HL-60/S4 treated with retinoic acid at 250 ng/mL for 4 days and 3 days (cell line): ENCODE results near the gene ALOX15.
"Not testable (repeated sequence)": the region's sequence is repeated elsewhere in the genome, so short reads cannot be mapped to it uniquely, and the experiment has no call there.

ENCODE experiments used
- in situ Hi-C: fragments of 300-500 bp; cut with MboI; formaldehyde crosslinking; loops from 2 replicates; pipeline ENCODE4 v1.7.0; 2022; ENCODE audit warnings: low sequenced_read_pairs

ALOX15 gene

DNA sequence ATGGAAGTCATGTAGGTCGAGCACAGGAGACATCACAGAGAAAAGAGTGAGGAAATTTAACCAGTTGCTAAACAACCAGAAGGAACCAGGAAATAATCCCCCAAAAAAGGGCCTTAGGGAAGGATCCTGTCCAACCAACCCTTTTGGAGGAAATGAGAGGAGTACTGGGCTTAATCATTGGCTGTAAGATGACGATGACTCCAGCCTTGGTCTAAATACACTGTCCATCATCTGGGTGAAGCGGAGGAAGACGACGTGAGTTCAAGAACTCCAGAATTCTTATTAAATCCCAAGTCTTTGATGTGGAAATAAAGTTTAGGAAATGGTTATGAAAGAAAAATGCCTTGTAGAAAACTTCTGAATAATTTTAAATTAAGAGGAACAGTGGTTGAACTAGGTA is 11.5 kb upstream of the ALOX15 start:
- in situ Hi-C loops, result no loop called here

DNA sequence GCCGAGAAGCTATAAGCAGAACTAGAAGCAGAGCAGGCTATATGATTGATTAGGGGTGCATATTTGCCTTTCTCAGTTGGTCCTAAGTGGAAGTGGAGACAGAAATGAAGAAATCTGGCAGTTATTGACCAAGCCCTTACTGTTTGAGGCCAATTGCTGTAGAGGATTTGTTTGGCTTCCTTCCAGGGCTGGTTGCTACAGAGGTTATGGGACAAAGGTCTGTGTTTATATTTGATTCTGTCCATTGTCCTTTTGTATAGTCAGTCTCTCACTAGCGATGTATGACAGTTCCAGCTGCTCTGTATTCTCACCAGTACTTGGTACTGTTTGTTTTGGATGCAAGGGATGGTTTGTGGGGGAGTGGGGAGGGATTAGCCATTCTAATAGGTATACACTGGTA is 7.3 kb upstream of the ALOX15 start:
- in situ Hi-C loops, result no loop called here

GRCh38 chr17:4645642-4646041 is 4.2 kb upstream of the ALOX15 start:
- in situ Hi-C loops, result no loop called here

DNA sequence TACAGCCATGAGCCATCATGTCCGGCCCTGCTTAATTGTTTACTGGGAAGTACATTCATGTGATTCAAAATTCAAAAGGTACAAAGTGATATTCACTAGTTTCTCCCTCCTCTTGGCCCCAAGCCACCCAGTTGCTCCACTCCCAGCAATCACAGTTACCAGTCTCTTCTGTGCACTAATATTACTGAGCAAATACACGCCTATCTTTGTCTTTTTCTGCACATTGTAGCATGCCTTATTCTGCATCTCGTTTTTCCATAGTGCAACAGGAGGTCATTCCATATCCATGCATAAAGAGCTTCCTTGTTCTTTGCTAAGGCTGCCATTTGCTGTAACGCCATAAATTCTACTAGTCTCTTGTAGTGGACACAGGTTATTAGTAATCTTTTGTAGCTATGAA is 2.2 kb upstream of the ALOX15 start:
- in situ Hi-C loops, result no loop called here

DNA sequence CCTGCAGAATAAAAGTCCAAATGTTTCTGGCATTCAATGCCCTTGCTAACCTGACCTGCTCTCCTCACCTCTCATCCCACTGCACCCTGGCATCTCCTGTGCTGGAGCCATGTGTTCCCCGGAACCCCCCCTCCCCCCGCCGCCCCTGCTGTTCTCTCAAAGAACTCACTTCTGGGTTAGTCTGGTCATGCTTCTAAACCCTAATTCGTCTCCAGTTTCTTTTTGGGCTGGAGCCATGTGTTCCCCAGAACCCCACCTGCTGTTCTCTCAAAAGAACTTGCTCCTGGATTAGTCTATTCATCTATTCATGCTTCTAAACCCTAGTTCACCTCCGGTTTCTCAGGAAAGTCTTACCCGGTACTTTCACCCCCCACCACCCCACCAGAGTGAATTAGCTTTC is 808 bp upstream of the ALOX15 start:
- in situ Hi-C loops, result no loop called here

DNA sequence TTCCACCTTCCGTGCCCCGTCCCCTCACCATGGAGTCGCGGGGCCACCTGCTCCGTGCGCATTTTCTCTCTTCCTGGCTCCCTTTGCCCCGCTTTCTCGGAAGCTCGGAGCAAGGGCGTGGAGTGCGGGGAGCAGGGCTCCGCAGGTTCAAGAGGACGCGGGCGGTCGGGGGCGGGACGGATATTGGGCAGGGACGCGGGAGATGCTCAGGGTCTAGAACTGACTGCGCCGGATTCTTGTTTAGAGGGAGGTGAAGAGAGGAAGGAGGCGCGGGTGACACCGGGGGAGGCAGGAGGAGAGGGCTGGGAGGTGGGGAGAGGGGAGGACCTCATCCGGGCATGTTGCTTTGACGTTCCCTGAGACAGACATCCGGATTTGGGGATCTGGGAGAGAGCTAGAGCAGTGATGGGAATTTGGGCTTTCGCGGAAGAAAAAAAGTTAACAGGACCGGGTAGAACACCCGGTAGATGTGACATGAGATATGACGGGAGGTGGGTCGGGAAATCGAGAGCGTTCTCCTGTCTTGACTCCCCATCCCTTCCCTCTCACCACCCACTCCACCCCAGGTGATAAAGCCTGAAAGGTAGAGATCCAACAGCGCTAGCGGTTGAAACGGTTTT is 799 bp downstream of the ALOX15 start:
- in situ Hi-C loops, result not testable (repeated sequence)

GRCh38 chr17:4639301-4640059 is 2.0 kb downstream of the ALOX15 start:
- in situ Hi-C loops, result not testable (repeated sequence)

DNA sequence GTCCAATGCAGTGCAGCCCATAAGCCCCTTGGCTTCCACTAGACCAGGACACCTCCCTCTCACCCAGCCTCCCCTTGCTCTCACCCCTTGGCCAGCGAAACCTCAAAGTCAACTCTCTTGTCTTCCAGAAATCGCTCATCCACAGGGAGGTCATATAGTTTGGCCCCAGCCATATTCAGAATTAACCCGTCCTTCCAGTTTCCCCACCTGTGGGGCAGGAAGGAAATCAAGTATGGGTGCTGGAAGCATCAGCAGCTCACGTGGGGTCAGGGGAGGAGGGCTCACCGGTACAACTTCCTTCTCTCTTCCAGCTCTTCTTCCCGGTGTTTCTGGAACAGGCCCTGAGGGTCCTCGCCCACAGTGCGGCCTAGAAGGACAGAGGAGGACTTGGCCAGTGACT is 2.7 kb downstream of the ALOX15 start:
- in situ Hi-C loops, result not testable (repeated sequence)

DNA sequence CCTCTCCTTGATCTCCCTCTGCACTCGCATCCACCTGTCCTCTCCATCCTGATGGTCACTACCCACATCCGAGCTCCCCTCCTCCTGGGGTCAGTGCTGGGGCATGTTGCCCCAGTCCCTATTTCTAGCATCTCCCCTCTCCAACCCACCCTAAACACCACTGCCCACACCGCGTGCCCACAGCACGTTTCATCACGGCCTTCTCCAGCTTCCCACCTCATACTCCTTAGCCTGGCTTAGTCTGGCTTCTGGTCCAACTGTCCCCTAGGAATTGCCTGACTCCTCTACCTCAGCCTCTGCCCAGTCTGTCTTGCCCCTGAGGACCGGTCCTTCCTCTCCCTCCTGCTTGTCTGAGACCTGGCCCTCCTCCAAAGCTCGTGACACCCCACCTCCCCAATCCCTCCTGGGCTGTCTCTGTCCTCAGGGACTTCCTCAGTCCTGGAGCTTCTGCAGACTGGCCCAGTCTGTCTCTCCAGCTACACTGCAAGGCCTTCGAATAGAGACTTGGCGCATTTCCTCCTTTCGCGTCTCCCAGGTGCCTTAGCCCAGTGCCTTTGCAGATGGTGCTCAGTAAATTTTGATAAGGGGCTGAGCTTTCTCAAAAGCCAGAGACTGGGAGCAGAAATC is 4.9 kb downstream of the ALOX15 start:
- in situ Hi-C loops, result no loop called here

GRCh38 chr17:4635823-4636375 is 5.6 kb downstream of the ALOX15 start:
- in situ Hi-C loops, result no loop called here

DNA sequence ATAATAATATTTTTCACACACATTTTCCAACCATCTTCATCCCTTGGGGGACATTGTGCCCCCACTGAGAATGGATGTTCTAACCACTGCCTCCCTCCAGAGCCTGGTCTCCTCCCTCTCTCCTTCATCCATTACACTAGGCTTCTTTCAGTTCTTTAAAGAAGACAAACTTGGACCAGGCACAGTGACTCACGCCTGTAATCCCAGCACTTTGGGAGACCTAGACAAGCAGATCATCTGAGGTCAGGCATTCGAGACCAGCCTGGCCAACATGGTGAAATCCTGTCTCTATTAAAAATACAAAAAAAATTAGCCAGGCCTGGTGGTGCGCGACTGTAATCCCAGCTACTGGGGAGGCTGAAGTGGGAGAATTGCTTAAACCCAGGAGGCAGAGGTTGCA is 6.5 kb downstream of the ALOX15 start:
- in situ Hi-C loops, result no loop called here

GRCh38 chr17:4633643-4634042 is 7.8 kb downstream of the ALOX15 start:
- in situ Hi-C loops, result no loop called here

GRCh38 chr17:4632581-4632920 is 8.9 kb downstream of the ALOX15 start:
- in situ Hi-C loops, result no loop called here

- in situ Hi-C loops, result no loop called here
Measured at GRCh38 chr17:4631836-4632580, 9.5 kb downstream of the ALOX15 start.

- in situ Hi-C loops, result no loop called here
Measured at GRCh38 chr17:4631431-4631830, 10.0 kb downstream of the ALOX15 start.

DNA sequence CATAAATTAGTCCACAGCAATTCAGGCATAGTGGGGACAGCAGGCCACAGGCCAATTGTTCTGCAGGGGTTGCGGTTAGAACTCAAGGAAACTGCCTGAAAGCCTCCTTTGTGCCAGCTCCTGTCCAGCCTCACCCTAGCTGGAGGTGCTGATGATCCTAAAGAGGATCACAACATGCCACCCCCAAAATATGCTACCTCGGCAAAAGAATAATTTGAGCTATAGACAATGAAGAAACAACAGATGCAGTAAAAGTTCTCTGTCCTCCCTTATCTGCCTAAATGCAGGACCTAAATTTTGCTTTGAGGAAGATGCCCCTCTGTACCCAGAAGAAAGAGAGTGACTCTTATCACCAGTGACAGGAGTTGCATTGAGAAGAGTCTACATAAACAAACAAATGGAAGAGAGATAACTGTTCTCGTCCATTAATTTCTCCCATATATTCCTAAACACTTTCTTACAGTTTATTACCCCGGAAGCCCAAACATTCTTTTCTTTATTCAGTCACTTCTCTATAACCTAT is 14.7 kb downstream of the ALOX15 start:
- in situ Hi-C loops, result no loop called here

DNA sequence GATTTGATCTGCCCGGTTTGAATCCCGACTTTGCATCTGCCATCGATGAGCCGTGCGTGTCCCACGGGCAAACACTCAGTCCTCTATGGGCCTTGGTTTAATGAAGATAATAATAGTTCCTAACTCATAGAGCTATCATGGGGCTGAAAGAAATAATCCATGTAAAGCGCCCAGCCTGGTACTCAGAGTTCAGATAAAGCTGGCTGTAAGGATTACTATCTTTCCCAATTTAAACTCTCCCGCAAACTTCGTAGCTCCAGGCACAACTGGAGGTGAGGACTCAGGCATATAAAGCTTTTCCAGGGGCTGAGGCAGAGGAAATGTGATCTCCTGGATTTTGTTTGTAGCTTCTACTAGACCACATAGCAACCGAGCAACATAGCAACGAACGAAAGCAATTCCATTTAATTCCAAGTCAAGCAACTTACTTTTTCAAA is 16.3 kb downstream of the ALOX15 start:
- in situ Hi-C loops, result no loop called here

GRCh38 chr17:4624451-4624911 is 17.0 kb downstream of the ALOX15 start:
- in situ Hi-C loops, result not testable (repeated sequence)

DNA sequence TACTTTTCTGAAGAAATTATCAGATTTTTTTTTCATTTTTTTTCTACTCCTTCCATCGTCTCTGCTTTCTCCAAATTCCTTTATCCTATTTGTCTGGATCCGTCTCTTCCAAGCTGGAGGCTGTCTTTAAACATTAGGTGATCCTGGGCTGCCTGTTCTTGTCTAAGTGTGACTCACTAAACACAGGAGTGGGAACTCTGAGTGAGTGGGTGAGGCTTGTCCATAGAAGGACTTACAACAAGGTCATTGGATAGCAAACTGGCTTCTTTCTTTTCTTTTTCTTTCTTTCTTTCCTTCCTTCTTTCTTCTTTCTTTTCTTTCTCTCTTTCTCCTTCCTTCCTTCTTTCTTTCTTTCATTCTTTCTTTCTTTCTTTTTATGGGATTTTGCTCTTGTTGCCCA is 18.2 kb downstream of the ALOX15 start:
- in situ Hi-C loops, result no loop called here

DNA sequence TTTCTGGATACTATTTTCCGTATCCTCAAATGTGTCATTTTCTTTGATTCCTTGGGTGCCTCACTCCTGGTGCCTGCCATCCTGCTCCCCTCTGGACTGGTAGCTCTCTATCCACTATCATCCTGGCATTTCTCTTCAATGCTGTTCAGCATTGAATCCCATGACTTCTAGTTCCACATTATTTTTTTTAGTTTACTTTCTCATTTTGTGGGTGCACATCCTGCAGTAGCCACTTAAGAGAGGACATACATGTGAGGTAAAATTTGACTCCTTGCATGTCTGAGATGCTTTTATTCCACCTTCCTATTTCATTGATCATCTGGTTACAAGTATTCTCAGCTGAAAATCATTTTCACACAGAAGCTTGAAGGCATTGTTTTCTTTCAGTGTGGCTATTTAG is 19.1 kb downstream of the ALOX15 start:
- in situ Hi-C loops, result no loop called here

DNA sequence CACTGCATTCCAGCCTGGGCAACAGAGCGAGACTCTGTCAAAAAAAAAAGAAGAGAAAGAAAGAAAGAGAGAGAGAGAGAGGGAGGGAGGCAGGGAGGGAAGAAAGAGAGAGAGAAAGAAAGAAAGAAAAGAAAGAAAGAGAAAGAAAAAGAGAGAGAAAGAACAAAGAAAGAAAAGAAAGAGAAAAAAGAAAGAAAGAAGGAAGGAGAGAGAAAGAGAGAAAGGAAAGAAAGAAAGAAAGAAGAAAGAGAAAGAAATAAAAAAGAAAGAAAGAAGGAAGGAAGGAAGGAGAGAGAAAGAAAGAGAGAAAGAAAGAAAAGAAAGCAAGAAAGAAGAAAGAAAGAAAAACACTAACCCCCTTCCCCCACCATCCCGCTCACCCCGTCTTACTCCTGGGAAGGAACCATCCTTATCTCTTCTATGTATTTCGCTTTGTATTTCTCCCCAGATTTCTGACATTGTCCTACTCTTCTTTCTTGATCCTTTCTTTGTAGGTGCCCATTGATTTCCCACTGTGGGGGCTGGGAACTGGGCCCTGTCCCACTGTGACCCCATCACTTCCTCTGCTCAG is 20.9 kb downstream of the ALOX15 start:
- in situ Hi-C loops, result no loop called here
